Measurements from ENCODE around the gene SUCLG1. TPM values are rescaled to one million over a fixed set of nuclear protein-coding genes. Genes with fewer than 3 reads are reported as not detected.

Gene SUCLG1
- total and polyA plus RNA-seq, 10 of the 15 experiments (the other 5 are each of a cell fraction or from before 2014, with no cell fraction given) = 75.4 to 197 (median 93.6) TPM

DNA sequence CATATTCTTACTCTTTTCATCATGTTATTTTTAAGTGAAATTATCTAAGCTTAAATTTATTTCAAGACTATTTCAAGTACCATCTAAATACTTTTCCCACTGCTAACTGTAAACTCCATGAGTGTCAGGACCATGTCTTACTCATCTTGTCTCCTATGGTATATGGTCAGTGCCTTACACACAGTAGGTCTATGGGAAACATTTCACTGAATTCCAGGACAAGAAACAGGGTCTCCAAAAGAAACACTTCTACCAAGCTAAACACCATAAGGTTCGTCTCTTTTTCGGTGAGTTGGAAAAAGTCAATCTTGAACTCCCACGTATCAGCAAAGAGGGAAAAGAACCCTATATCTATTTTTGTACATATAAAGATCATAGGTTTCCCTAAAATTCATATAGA lies 6.5 kb downstream of the SUCLG1 start (continued):
- TF ChIP-seq ELK1 (IDR thresholded peaks at IDR 0.05; ENCODE audit: low read depth, low read length) (no peak), SMAD5 (IDR thresholded peaks at IDR 0.05; ENCODE audit: low read depth) (no peak), POLR2AphosphoS5 (IDR thresholded peaks at IDR 0.05; ENCODE audit: low read length) (no peak), EGR1 (IDR thresholded peaks at IDR 0.05; ENCODE audit: borderline replicate concordance in 1 of 2, low read depth in 2 of 2, low read length in 2 of 2) (no peak)

DNA sequence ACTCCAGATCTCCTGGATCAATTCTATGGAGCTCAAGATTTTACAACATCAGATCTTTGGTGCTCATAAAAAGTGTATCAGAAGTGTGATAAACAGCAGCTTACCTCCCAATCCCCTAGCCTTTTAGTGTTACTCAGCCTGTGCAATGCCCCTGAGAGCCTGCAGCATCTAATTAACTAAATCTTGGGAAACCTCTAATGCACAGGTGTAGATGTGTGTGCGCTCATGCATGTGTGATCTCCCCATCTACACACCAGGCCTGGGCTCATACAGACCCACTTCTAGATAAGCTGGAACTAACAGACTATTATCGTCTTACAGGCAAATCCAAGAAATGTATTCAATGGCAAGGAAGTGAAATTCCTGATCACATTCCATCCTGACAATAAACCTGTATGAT lies 7.5 kb downstream of the SUCLG1 start:
- no peak overlapping the region for H2AFZ ChIP-seq (ENCODE audit: control insufficient read depth, low read depth, low read length)
- ChIA-PET CTCF (interaction anchor here (1.1 kb wide), 1 partner anchor 12 kb away, joined by 3 read pairs; no protein-coding TSS in a partner anchor), SMC1A (ENCODE audit: uncharacterized antibody, unreplicated experiment) (no interaction called here), RAD21 (ENCODE audit: unreplicated experiment) (no interaction called here), POLR2A (no interaction called here)
- 0 out of 2 replicates have a peak, but pooled peaks cover 2% of the 10 kb centered on the region for H4K20me1 ChIP-seq (ENCODE audit: control insufficient read depth, insufficient read depth)
- intact Hi-C loops (cut with micrococcal nuclease; ENCODE audit: unreplicated experiment) (no loop called here), in situ Hi-C loops (cut with MboI) (no loop called here)
- FAIRE-seq = no peak
- peaks cover 0 to 3% of the 10 kb centered on the region in 2 experiments; a peak in 2 of 4 replicates for H3K36me3 ChIP-seq (ENCODE audit: control insufficient read depth in 2 of 2, insufficient read depth in 2 of 2, low read length in 1 of 2)
- H3K4me1 ChIP-seq (ENCODE audit: control insufficient read depth, insufficient read depth, low read length) = no peaks in the 10 kb centered on the region
- H3K4me3 ChIP-seq = no peak overlapping the region
- no peak overlapping the region for H3K4me2 ChIP-seq (ENCODE audit: control insufficient read depth, insufficient read depth)
- no peaks in the 10 kb centered on the region for H3K9me3 ChIP-seq (replicated peaks; ENCODE audit: control insufficient read depth, insufficient read depth, low read length)
- H3K9ac ChIP-seq (ENCODE audit: control insufficient read depth, insufficient read depth, low read length) = no peak overlapping the region
- H3K79me2 ChIP-seq (ENCODE audit: control insufficient read depth, insufficient read depth, low read length) = peaks cover 35% of the 10 kb centered on the region
- no TSS peak for BruUV-seq (replicated peaks)
- H3K27ac ChIP-seq (ENCODE audit: control insufficient read depth, insufficient read depth) = no peak overlapping the region
- ATAC-seq = peak; percentile 13; the same call in 1 of the 3 replicates
- H3K27me3 ChIP-seq (replicated peaks in 1 of 2; ENCODE audit: control insufficient read depth in 2 of 2, insufficient read depth in 2 of 2, low read length in 1 of 2) = no peaks in the 10 kb centered on the region
- 97% methylated on average over 2 of the region's 2 CpGs for WGBS (ENCODE audit: insufficient coverage, insufficient replicate concordance, low lambda C conversion rate, missing lambda C conversion rate)
- no peak for DNase-seq (ENCODE audit: low read depth, low spot score)
- TF ChIP-seq ZBED1 (IDR thresholded peaks at IDR 0.05; ENCODE audit: borderline replicate concordance) = no peak
- TF ChIP-seq MXI1 (IDR thresholded peaks at IDR 0.05; ENCODE audit: low read depth, low read length) = no peak
- no peak for TF ChIP-seq RAD51 (IDR thresholded peaks at IDR 0.05)
- no peak for TF ChIP-seq MTA3 (IDR thresholded peaks at IDR 0.05; ENCODE audit: borderline replicate concordance, low read length)
- no peak for TF ChIP-seq ETV6 (conservative IDR thresholded peaks at IDR 0.05 in 1 of 2, IDR thresholded peaks at IDR 0.05 in 1 of 2; ENCODE audit: borderline replicate concordance in 1 of 2, low read depth in 1 of 2)
- TF ChIP-seq JUNB (IDR thresholded peaks at IDR 0.05) = no peak
- no peak for TF ChIP-seq LARP7 (IDR thresholded peaks at IDR 0.05)
- no peak for TF ChIP-seq EGR1 (IDR thresholded peaks at IDR 0.05; ENCODE audit: borderline replicate concordance in 1 of 2, low read depth in 2 of 2, low read length in 2 of 2)
- TF ChIP-seq USF1 (IDR thresholded peaks at IDR 0.05; ENCODE audit: borderline replicate concordance, extremely low read length, insufficient read depth, low read depth, low read length) = no peak
- TF ChIP-seq CHD1 (IDR thresholded peaks at IDR 0.05; ENCODE audit: low read depth, low read length) = no peak
- TF ChIP-seq, protein P1, sequence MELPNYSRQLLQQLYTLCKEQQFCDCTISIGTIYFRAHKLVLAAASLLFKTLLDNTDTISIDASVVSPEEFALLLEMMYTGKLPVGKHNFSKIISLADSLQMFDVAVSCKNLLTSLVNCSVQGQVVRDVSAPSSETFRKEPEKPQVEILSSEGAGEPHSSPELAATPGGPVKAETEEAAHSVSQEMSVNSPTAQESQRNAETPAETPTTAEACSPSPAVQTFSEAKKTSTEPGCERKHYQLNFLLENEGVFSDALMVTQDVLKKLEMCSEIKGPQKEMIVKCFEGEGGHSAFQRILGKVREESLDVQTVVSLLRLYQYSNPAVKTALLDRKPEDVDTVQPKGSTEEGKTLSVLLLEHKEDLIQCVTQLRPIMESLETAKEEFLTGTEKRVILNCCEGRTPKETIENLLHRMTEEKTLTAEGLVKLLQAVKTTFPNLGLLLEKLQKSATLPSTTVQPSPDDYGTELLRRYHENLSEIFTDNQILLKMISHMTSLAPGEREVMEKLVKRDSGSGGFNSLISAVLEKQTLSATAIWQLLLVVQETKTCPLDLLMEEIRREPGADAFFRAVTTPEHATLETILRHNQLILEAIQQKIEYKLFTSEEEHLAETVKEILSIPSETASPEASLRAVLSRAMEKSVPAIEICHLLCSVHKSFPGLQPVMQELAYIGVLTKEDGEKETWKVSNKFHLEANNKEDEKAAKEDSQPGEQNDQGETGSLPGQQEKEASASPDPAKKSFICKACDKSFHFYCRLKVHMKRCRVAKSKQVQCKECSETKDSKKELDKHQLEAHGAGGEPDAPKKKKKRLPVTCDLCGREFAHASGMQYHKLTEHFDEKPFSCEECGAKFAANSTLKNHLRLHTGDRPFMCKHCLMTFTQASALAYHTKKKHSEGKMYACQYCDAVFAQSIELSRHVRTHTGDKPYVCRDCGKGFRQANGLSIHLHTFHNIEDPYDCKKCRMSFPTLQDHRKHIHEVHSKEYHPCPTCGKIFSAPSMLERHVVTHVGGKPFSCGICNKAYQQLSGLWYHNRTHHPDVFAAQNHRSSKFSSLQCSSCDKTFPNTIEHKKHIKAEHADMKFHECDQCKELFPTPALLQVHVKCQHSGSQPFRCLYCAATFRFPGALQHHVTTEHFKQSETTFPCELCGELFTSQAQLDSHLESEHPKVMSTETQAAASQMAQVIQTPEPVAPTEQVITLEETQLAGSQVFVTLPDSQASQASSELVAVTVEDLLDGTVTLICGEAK (IDR thresholded peaks at IDR 0.05; ENCODE audit: borderline replicate concordance) = no peak
- TF ChIP-seq, protein P2, sequence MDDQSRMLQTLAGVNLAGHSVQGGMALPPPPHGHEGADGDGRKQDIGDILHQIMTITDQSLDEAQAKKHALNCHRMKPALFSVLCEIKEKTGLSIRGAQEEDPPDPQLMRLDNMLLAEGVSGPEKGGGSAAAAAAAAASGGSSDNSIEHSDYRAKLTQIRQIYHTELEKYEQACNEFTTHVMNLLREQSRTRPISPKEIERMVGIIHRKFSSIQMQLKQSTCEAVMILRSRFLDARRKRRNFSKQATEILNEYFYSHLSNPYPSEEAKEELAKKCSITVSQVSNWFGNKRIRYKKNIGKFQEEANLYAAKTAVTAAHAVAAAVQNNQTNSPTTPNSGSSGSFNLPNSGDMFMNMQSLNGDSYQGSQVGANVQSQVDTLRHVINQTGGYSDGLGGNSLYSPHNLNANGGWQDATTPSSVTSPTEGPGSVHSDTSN (IDR thresholded peaks at IDR 0.05; ENCODE audit: insufficient replicate concordance, low read depth, low read length) = no peak
- TF ChIP-seq NFYB (IDR thresholded peaks at IDR 0.05; ENCODE audit: insufficient read depth, low read depth, low read length) = no peak

Data from GM12878 (cell line).